HCT116 (cell line): ENCODE data around the gene UPP1. TPM values are rescaled to one million over a fixed set of nuclear protein-coding genes. Genes with fewer than 3 reads are reported as not detected.

Source experiments
- ATAC-seq: fragments of 200-7000 bp; cut with Tn5 transposase; 2 replicates; pipeline ENCODE4 v1.9.1; 2020; ENCODE audit warnings: mild to moderate bottlenecking, moderate library complexity
- BruUV-seq: library from RNA; stranded (reverse); fragments of 400-500 nt; replicated peaks from 2 replicates; lab custom pipeline; 2021; lab: Mats Ljungman, UMichigan
- CTCF ChIA-PET: fragments of 300-600 bp; sonication (Branson Sonifier 250); formaldehyde crosslinking; loops from one replicate; lab custom pipeline; 2021; ENCODE audit warnings: antibody characterized with exemption; lab: Charles Lee
- POLR2A ChIA-PET: fragments of 300-600, 350-600 bp; sonication (Branson Sonifier 250); formaldehyde crosslinking; loops from one replicate; lab custom pipeline; 2021; ENCODE audit warnings: antibody characterized with exemption; lab: Charles Lee
- RAD21 ChIA-PET, 2 experiments: fragments of 300-600 bp; sonication (Branson Sonifier 250); formaldehyde crosslinking; loops; one replicate each; lab custom pipeline; 2023; ENCODE audit warnings: low total read pairs in 2 of 2; ENCODE audit not compliant: uncharacterized antibody in 2 of 2, unreplicated experiment in 2 of 2, low non-redundant PET in 1 of 2; lab: Charles Lee
- DNase-seq: peaks from one replicate; pipeline ENCODE4 v3.0.0-alpha.2; 2010; ENCODE audit warnings: low read depth, low spot score
- H2AFZ ChIP-seq: fragments of 200-600 bp; shearing (Covaris generic), sonication (generic); 2 replicates; pipeline ENCODE4 v1.6.1; 2017; ENCODE audit warnings: low read depth, mixed run types, mixed read lengths, antibody characterized with exemption, low read length; ENCODE audit not compliant: poor library complexity, severe bottlenecking
- H3K27ac ChIP-seq: 2 replicates; pipeline ENCODE4 v1.5.1; 2012; ENCODE audit warnings: low read depth, low read length
- H3K27me3 ChIP-seq: fragments of 200-600 bp; sonication (generic); 2 replicates; pipeline ENCODE4 v1.6.1; 2016; ENCODE audit warnings: mixed run types, low read length, mixed read lengths; ENCODE audit not compliant: insufficient read depth
- H3K36me3 ChIP-seq, 2 experiments: fragments of 200-500 bp in 1 of 2; fragments of 200-600 bp in 1 of 2; sonication (Bioruptor generic) in 1 of 2; sonication (generic) in 1 of 2; 2 replicates each; pipeline versions ENCODE4 v1.5.1 to v1.6.1; 2014 to 2016; ENCODE audit warnings: low read length in 2 of 2, inconsistent platforms in 1 of 2, mixed read lengths in 1 of 2, mixed run types in 1 of 2; ENCODE audit not compliant: insufficient read depth in 2 of 2, control insufficient read depth in 1 of 2
- H3K4me1 ChIP-seq, 2 experiments: fragments of 200-600 bp in 1 of 2; sonication (generic) in 1 of 2; 2 replicates each; pipeline versions ENCODE4 v1.5.1 to v1.6.1; 2012 to 2017; ENCODE audit warnings: low read length in 2 of 2, inconsistent platforms in 1 of 2, mild to moderate bottlenecking in 1 of 2, mixed read lengths in 1 of 2, mixed run types in 1 of 2, moderate library complexity in 1 of 2; ENCODE audit not compliant: insufficient read depth in 2 of 2, control insufficient read depth in 1 of 2
- H3K4me2 ChIP-seq: fragments of 200-600 bp; sonication (generic); 2 replicates; pipeline ENCODE4 v1.6.1; 2017; ENCODE audit warnings: mixed run types, low read length, mixed read lengths
- H3K4me3 ChIP-seq, 2 experiments: fragments of 200-600 bp in 1 of 2; sonication (generic) in 1 of 2; replicated peaks in 1 of 2; 2 replicates each; pipeline ENCODE4 v1.5.1; 2011 to 2016; ENCODE audit warnings: low read length in 2 of 2, control low read depth in 1 of 2, low read depth in 1 of 2, mild to moderate bottlenecking in 1 of 2, mixed read lengths in 1 of 2, mixed run types in 1 of 2
- H3K79me2 ChIP-seq: fragments of 200-600 bp; sonication (generic); 2 replicates; pipeline ENCODE4 v1.6.1; 2017; ENCODE audit warnings: mild to moderate bottlenecking, mixed run types, low read length, moderate library complexity, mixed read lengths; ENCODE audit not compliant: insufficient read depth
- H3K9ac ChIP-seq: fragments of 200-600 bp; sonication (generic); 2 replicates; pipeline ENCODE4 v1.6.1; 2016; ENCODE audit warnings: low read length, mixed read lengths
- H3K9me2 ChIP-seq: fragments of 200-600 bp; sonication (generic), shearing (Covaris generic); 2 replicates; pipeline ENCODE4 v1.6.1; 2017; ENCODE audit warnings: mixed run types, mild to moderate bottlenecking, moderate library complexity; ENCODE audit not compliant: insufficient read depth
- H3K9me3 ChIP-seq, 2 experiments: fragments of 200-500 bp in 1 of 2; fragments of 200-600 bp in 1 of 2; sonication (Bioruptor generic) in 1 of 2; sonication (generic) in 1 of 2; 2 replicates each; pipeline ENCODE4 v1.6.1; 2014 to 2017; ENCODE audit warnings: low read length in 2 of 2, mixed read lengths in 2 of 2, inconsistent platforms in 1 of 2, low read depth in 1 of 2, mild to moderate bottlenecking in 1 of 2, mixed run types in 1 of 2, moderate library complexity in 1 of 2; ENCODE audit not compliant: control insufficient read depth in 1 of 2, insufficient read depth in 1 of 2
- H4K20me1 ChIP-seq: fragments of 200-600 bp; sonication (generic), shearing (Covaris generic); 2 replicates; pipeline ENCODE4 v1.6.1; 2017; ENCODE audit warnings: mixed run types, mild to moderate bottlenecking, moderate library complexity; ENCODE audit not compliant: insufficient read depth
- CEBPB ChIP-seq: IDR thresholded peaks from 2 replicates; pipeline ENCODE4 v1.6.1; 2012; ENCODE audit warnings: low read depth
- CTCF ChIP-seq, 3 experiments: fragments of 200-600 bp in 1 of 3; sonication (generic) in 1 of 3; IDR thresholded peaks in 2 of 3; conservative IDR thresholded peaks in 1 of 3; 2 replicates each; pipeline ENCODE4 v1.5.1; 2012 to 2017; ENCODE audit warnings: low read depth in 2 of 3, low read length in 2 of 3, antibody characterized with exemption in 1 of 3, borderline replicate concordance in 1 of 3, control low read depth in 1 of 3, mild to moderate bottlenecking in 1 of 3, mixed read lengths in 1 of 3, mixed run types in 1 of 3, moderate library complexity in 1 of 3; ENCODE audit not compliant: insufficient read depth in 1 of 3
- EZH2phosphoT487 ChIP-seq: fragments of 200-600 bp; IDR thresholded peaks from 2 replicates; pipeline ENCODE4 v1.6.1; 2018; ENCODE audit warnings: antibody characterized with exemption, borderline replicate concordance
- JUND ChIP-seq: IDR thresholded peaks from 2 replicates; pipeline ENCODE4 v1.6.1; 2012
- MAX ChIP-seq: IDR thresholded peaks from 2 replicates; pipeline ENCODE4 v1.6.1; 2012
- POLR2AphosphoS5 ChIP-seq: IDR thresholded peaks from 2 replicates; pipeline ENCODE4 v1.6.1; 2011; ENCODE audit warnings: mild to moderate bottlenecking, low read depth, low read length, moderate library complexity
- SIN3A ChIP-seq: IDR thresholded peaks from 2 replicates; pipeline ENCODE4 v1.6.1; 2012; ENCODE audit warnings: low read depth
- SRF ChIP-seq: IDR thresholded peaks from 2 replicates; pipeline ENCODE4 v1.6.1; 2012; ENCODE audit warnings: low read depth
- TCF7L2 ChIP-seq: IDR thresholded peaks from 2 replicates; pipeline ENCODE4 v1.7.0; 2011; ENCODE audit warnings: borderline replicate concordance, inconsistent platforms; ENCODE audit not compliant: insufficient read depth, insufficient read length; ENCODE audit errors: extremely low read depth
- ZBTB33 ChIP-seq: IDR thresholded peaks from 2 replicates; pipeline ENCODE4 v1.6.1; 2011; ENCODE audit warnings: mild to moderate bottlenecking, low read length, moderate library complexity; ENCODE audit not compliant: insufficient replicate concordance; ENCODE audit errors: extremely low read depth
- ZFX ChIP-seq: fragments of 450-650 bp; IDR thresholded peaks from 2 replicates; pipeline ENCODE4 v1.6.1; 2017
- intact Hi-C: fragments of 100-400 bp; cut with micrococcal nuclease; formaldehyde crosslinking; loops from 2 replicates; pipeline ENCODE4 v1.10.0; 2022
- total RNA-seq: library from RNA; stranded (reverse); gene quantifications from one replicate; pipeline ENCODE4 v1.2.1, GENCODE V29; 2021; ENCODE audit not compliant: unreplicated experiment
- TF ChIP-seq, protein P1 (sequence below): IDR thresholded peaks from 2 replicates; pipeline ENCODE4 v1.6.1; 2012; ENCODE audit warnings: low read depth
- TF ChIP-seq, protein P2 (sequence below): IDR thresholded peaks from 2 replicates; pipeline ENCODE4 v1.6.1; 2012

The UPP1 gene
- total RNA-seq, 1 experiment from 2014 or later = 42.7 TPM

DNA sequence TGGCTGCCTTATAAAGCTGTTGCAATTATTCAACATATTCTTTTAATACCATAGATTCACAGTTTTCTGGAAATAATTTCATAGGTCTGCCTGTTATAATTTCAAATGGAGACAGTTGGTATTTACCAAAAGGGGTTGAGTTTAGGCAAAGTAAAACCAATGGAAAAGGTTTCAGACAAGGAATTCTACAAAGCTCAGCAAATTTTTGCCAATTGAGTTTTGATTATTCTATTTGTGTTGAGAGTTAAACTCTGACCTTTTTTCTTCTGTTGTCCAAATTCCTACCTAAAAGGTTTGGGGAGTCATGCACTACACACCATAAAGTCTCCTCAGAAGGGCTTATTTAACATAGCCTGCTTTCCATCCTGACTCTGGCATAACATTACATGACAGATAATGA lies 43.7 kb downstream of the UPP1 start:
- no peak for ATAC-seq
- H3K4me3 ChIP-seq = no peak overlapping the region
- no peaks in the 10 kb centered on the region for H3K79me2 ChIP-seq
- H3K9ac ChIP-seq = no peak overlapping the region
- no peaks in the 10 kb centered on the region for H3K27me3 ChIP-seq
- TF ChIP-seq, protein P1, sequence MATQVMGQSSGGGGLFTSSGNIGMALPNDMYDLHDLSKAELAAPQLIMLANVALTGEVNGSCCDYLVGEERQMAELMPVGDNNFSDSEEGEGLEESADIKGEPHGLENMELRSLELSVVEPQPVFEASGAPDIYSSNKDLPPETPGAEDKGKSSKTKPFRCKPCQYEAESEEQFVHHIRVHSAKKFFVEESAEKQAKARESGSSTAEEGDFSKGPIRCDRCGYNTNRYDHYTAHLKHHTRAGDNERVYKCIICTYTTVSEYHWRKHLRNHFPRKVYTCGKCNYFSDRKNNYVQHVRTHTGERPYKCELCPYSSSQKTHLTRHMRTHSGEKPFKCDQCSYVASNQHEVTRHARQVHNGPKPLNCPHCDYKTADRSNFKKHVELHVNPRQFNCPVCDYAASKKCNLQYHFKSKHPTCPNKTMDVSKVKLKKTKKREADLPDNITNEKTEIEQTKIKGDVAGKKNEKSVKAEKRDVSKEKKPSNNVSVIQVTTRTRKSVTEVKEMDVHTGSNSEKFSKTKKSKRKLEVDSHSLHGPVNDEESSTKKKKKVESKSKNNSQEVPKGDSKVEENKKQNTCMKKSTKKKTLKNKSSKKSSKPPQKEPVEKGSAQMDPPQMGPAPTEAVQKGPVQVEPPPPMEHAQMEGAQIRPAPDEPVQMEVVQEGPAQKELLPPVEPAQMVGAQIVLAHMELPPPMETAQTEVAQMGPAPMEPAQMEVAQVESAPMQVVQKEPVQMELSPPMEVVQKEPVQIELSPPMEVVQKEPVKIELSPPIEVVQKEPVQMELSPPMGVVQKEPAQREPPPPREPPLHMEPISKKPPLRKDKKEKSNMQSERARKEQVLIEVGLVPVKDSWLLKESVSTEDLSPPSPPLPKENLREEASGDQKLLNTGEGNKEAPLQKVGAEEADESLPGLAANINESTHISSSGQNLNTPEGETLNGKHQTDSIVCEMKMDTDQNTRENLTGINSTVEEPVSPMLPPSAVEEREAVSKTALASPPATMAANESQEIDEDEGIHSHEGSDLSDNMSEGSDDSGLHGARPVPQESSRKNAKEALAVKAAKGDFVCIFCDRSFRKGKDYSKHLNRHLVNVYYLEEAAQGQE = no peak
- TF ChIP-seq CTCF (IDR thresholded peaks at IDR 0.05 in 2 of 3, conservative IDR thresholded peaks at IDR 0.05 in 1 of 3; ENCODE audit: borderline replicate concordance in 1 of 3, insufficient read depth in 1 of 3, low read depth in 2 of 3, low read length in 2 of 3) = no peak
- no peak for TF ChIP-seq EZH2phosphoT487
- TF ChIP-seq JUND = no peak
- no peak for TF ChIP-seq SRF
- no peak for TF ChIP-seq TCF7L2
- no peak for TF ChIP-seq ZBTB33
- TF ChIP-seq ZFX = no peak
- no peak for TF ChIP-seq MAX
- TF ChIP-seq SIN3A = no peak
- TF ChIP-seq POLR2AphosphoS5 = no peak
- no peak for TF ChIP-seq CEBPB
- TF ChIP-seq, protein P2, sequence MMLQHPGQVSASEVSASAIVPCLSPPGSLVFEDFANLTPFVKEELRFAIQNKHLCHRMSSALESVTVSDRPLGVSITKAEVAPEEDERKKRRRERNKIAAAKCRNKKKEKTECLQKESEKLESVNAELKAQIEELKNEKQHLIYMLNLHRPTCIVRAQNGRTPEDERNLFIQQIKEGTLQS = no peak
- TF ChIP-seq, all 23 proteins: peak for 0
- H4K20me1 ChIP-seq = no peaks in the 10 kb centered on the region
- H3K27ac ChIP-seq = no peak overlapping the region
- ChIA-PET RAD21 (no interaction called here), POLR2A (no interaction called here), CTCF (interaction anchor here (1.4 kb wide), 1 partner anchor 187 kb away, joined by 4 read pairs; no protein-coding TSS in a partner anchor)
- DNase-seq = no peak
- no peaks in the 10 kb centered on the region for H3K4me1 ChIP-seq
- no peaks in the 10 kb centered on the region for H3K9me2 ChIP-seq
- intact Hi-C loops = no loop called here
- BruUV-seq = no TSS peak
- H3K9me3 ChIP-seq = no peaks in the 10 kb centered on the region
- H3K4me2 ChIP-seq = no peak overlapping the region
- no peaks in the 10 kb centered on the region for H3K36me3 ChIP-seq
- no peak overlapping the region for H2AFZ ChIP-seq
